Measurements from ENCODE around the gene MYO16. TPM values are rescaled to one million over a fixed set of nuclear protein-coding genes. Genes with fewer than 3 reads are reported as not detected.

MYO16 gene
- total and polyA plus RNA-seq, 9 donors, result 12.1 to 29.7 (median 16.4) TPM

DNA sequence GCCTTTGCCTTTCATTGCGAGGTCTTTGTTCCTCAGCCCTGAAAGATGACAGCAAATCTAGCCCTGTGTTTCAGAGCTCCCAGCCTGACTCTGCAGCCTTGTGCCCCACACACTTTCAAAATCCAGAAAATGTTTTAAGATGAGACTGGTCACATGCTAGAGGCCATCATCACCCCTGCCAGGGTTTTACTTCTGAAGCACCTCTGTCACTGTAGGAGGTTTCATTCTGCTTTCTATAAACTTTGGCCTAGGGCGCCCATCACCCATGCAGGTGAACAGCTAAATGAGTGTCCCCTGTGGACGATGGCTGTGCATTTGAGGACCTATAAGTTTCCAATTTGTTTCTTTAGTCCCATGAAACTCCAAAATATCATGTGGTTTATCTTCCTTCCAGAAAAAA, 574.2 kb downstream of the MYO16 start:
- DNase-seq, result no peak
- H3K4me3 ChIP-seq (ENCODE audit: low read length), result no peak overlapping the region
- WGBS (ENCODE audit: insufficient coverage), result 86% methylated on average over 3 of the region's 3 CpGs
- no peaks in the 10 kb centered on the region for H3K36me3 ChIP-seq (ENCODE audit: control insufficient read depth, insufficient read depth, low read length)
- H3K27me3 ChIP-seq (ENCODE audit: control insufficient read depth, insufficient read depth, low read length), result no peaks in the 10 kb centered on the region
- no peaks in the 10 kb centered on the region for H3K9me3 ChIP-seq (replicated peaks; ENCODE audit: control insufficient read depth, low read depth, low read length)
- H3K27ac ChIP-seq (ENCODE audit: low read length), result no peak overlapping the region
- no peaks in the 10 kb centered on the region for H3K4me1 ChIP-seq (ENCODE audit: control insufficient read depth, insufficient read depth, low read length)

GRCh38 chr13:109204252-109204651, 574.8 kb downstream of the MYO16 start:
- H3K9me3 ChIP-seq (replicated peaks; ENCODE audit: control insufficient read depth, low read depth, low read length), result no peaks in the 10 kb centered on the region
- no peak overlapping the region for H3K27ac ChIP-seq (ENCODE audit: low read length)
- H3K4me3 ChIP-seq (ENCODE audit: low read length), result no peak overlapping the region
- peak; percentile 41 for DNase-seq
- no CpG with 5 or more reads among the region's 2 CpGs for WGBS (ENCODE audit: insufficient coverage)
- H3K36me3 ChIP-seq (ENCODE audit: control insufficient read depth, insufficient read depth, low read length), result no peaks in the 10 kb centered on the region
- no peaks in the 10 kb centered on the region for H3K4me1 ChIP-seq (ENCODE audit: control insufficient read depth, insufficient read depth, low read length)
- no peaks in the 10 kb centered on the region for H3K27me3 ChIP-seq (ENCODE audit: control insufficient read depth, insufficient read depth, low read length)

DNA sequence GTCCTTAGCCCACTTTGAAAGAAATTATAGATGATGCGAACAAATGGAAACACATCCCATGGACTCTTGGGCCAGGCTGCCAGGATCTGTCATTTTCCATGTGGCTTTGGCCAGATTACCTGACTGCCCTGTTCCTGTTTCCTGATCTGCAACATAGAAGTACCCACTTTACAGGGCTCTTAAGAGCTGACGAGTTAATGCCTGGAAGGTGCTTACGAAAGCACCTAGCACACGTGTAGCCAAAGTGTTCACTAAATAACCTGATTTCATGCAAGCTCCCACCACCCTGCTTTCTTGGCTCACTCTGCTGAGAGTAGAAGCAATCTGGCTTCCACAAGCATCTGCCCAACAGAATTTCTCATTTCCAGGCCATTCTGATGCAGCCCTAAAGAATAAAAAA, 575.2 kb downstream of the MYO16 start:
- no peak for DNase-seq
- WGBS (ENCODE audit: insufficient coverage), result 74% methylated on average over 4 of the region's 4 CpGs
- H3K27ac ChIP-seq (ENCODE audit: low read length), result no peak overlapping the region

DNA sequence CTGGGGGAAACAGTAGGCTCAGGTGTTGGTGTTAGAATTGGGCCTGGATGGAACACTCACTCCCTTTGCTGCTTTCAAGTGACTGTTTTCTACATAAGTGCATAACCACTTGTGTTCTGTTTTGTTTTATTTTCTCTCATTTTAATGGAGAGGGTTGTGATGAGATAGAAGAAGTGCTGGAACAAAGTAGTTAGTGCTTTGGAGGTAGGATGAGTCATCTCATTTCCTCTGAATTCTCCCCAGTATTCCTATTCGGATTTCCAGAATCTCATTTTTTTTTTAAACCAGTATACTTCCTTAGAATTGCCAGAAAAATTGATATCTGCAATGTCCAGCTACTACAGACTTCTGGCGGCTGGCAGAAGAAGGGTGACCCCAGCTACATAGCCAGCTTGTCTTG, 575.9 kb downstream of the MYO16 start:
- Histone ChIP-seq H3K27me3 (ENCODE audit: control insufficient read depth, insufficient read depth, low read length) (no peaks in the 10 kb centered on the region), H3K4me1 (ENCODE audit: control insufficient read depth, insufficient read depth, low read length) (no peaks in the 10 kb centered on the region), H3K36me3 (ENCODE audit: control insufficient read depth, insufficient read depth, low read length) (no peaks in the 10 kb centered on the region), H3K27ac (ENCODE audit: low read length) (no peak overlapping the region), H3K9me3 (replicated peaks; ENCODE audit: control insufficient read depth, low read depth, low read length) (no peaks in the 10 kb centered on the region), H3K4me3 (ENCODE audit: low read length) (no peak overlapping the region)
- WGBS (ENCODE audit: insufficient coverage), result no CpG with 5 or more reads among the region's 2 CpGs
- DNase-seq, result no peak

More for the DNA sequence above, 575.2 kb downstream of the MYO16 start:
- no peaks in the 10 kb centered on the region for H3K27me3 ChIP-seq (ENCODE audit: control insufficient read depth, insufficient read depth, low read length)
- H3K4me1 ChIP-seq (ENCODE audit: control insufficient read depth, insufficient read depth, low read length), result no peaks in the 10 kb centered on the region
- no peak overlapping the region for H3K4me3 ChIP-seq (ENCODE audit: low read length)
- no peaks in the 10 kb centered on the region for H3K36me3 ChIP-seq (ENCODE audit: control insufficient read depth, insufficient read depth, low read length)
- no peaks in the 10 kb centered on the region for H3K9me3 ChIP-seq (replicated peaks; ENCODE audit: control insufficient read depth, low read depth, low read length)

- Histone ChIP-seq H3K27ac (ENCODE audit: low read length) (no peak overlapping the region), H3K27me3 (ENCODE audit: control insufficient read depth, insufficient read depth, low read length) (no peaks in the 10 kb centered on the region), H3K9me3 (replicated peaks; ENCODE audit: control insufficient read depth, low read depth, low read length) (no peaks in the 10 kb centered on the region), H3K4me3 (ENCODE audit: low read length) (no peak overlapping the region), H3K4me1 (ENCODE audit: control insufficient read depth, insufficient read depth, low read length) (no peaks in the 10 kb centered on the region), H3K36me3 (ENCODE audit: control insufficient read depth, insufficient read depth, low read length) (no peaks in the 10 kb centered on the region)
- DNase-seq, result no peak
- WGBS (ENCODE audit: insufficient coverage), result 0% methylated on average over 1 of the region's 7 CpGs
Observed at GRCh38 chr13:109206616-109207015, 577.2 kb downstream of the MYO16 start.

DNA sequence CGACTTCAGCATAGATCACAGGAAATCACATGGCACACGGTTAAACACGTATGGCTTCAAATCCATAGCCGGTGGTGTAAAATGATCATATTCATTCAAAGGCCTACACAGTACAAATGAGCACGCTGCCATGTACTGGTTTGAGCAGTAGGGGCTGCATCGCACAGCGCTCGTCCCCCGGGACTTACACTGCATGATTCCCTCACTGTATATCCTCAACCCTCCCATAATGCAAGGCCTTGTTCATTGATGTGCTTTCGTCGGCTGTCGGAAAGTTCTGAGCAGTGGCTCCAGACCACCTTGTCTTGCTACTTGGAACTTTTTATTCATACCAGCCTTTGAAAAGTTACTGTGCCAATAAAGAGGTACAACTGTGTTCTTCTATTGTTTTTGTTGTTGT, 578.2 kb downstream of the MYO16 start:
- no peaks in the 10 kb centered on the region for H3K4me1 ChIP-seq (ENCODE audit: control insufficient read depth, insufficient read depth, low read length)
- H3K27me3 ChIP-seq (ENCODE audit: control insufficient read depth, insufficient read depth, low read length), result no peaks in the 10 kb centered on the region
- H3K36me3 ChIP-seq (ENCODE audit: control insufficient read depth, insufficient read depth, low read length), result no peaks in the 10 kb centered on the region
- H3K4me3 ChIP-seq (ENCODE audit: low read length), result no peak overlapping the region
- DNase-seq, result no peak
- 94% methylated on average over 8 of the region's 12 CpGs for WGBS (ENCODE audit: insufficient coverage)
- H3K9me3 ChIP-seq (replicated peaks; ENCODE audit: control insufficient read depth, low read depth, low read length), result no peaks in the 10 kb centered on the region
- H3K27ac ChIP-seq (ENCODE audit: low read length), result no peak overlapping the region

DNA sequence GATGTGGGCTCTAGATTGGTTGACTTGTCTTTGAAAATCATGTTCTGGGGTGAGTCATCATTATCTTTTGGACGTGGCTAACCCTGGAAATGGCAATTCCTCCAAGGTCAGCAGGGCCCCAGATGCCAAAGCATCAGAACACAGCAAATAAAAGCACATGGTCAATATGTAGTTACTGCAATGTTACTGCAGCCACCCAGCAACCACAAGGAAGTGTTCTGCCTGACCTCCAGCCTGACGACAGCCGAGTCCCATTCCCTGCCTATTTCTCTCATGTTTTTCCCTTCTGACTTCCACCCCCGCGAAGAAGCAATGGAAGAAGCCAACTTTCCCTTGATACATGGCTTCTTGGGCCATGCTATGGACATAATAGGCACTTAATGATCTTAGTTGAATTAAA, 579.1 kb downstream of the MYO16 start:
- no peaks in the 10 kb centered on the region for H3K9me3 ChIP-seq (replicated peaks; ENCODE audit: control insufficient read depth, low read depth, low read length)
- DNase-seq, result no peak
- H3K36me3 ChIP-seq (ENCODE audit: control insufficient read depth, insufficient read depth, low read length), result no peaks in the 10 kb centered on the region
- no peak overlapping the region for H3K27ac ChIP-seq (ENCODE audit: low read length)
- no peak overlapping the region for H3K4me3 ChIP-seq (ENCODE audit: low read length)
- H3K4me1 ChIP-seq (ENCODE audit: control insufficient read depth, insufficient read depth, low read length), result no peaks in the 10 kb centered on the region
- H3K27me3 ChIP-seq (ENCODE audit: control insufficient read depth, insufficient read depth, low read length), result no peaks in the 10 kb centered on the region
- 76% methylated on average over 3 of the region's 5 CpGs for WGBS (ENCODE audit: insufficient coverage)

DNA sequence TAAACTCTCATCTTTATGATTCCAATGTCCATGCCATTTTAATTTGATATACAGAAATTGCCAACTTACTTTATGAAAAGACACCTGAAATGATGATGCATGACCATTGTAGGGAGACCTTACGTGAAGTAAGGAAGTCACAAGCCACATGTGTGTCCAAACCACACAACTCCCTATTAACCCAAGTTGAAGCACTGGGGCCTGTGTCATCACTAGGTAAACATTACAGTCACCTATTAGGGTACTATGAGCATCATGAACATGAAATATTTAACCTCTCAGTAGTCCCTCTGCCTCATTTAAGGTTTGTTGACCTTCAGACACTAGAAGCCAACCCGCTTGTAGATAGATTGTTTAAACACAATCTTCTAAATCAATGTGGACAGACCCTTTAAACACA, 580.1 kb downstream of the MYO16 start:
- no peak for DNase-seq
- H3K27me3 ChIP-seq (ENCODE audit: control insufficient read depth, insufficient read depth, low read length), result no peaks in the 10 kb centered on the region
- no CpG with 5 or more reads among the region's 2 CpGs for WGBS (ENCODE audit: insufficient coverage)
- H3K4me3 ChIP-seq (ENCODE audit: low read length), result no peak overlapping the region
- H3K4me1 ChIP-seq (ENCODE audit: control insufficient read depth, insufficient read depth, low read length), result no peaks in the 10 kb centered on the region
- H3K9me3 ChIP-seq (replicated peaks; ENCODE audit: control insufficient read depth, low read depth, low read length), result no peaks in the 10 kb centered on the region
- no peaks in the 10 kb centered on the region for H3K36me3 ChIP-seq (ENCODE audit: control insufficient read depth, insufficient read depth, low read length)
- H3K27ac ChIP-seq (ENCODE audit: low read length), result no peak overlapping the region

- WGBS (ENCODE audit: insufficient coverage), result 60% methylated on average over 1 of the region's 2 CpGs
- Histone ChIP-seq H3K27ac (ENCODE audit: low read length) (no peak overlapping the region), H3K27me3 (ENCODE audit: control insufficient read depth, insufficient read depth, low read length) (no peaks in the 10 kb centered on the region), H3K4me1 (ENCODE audit: control insufficient read depth, insufficient read depth, low read length) (no peaks in the 10 kb centered on the region), H3K9me3 (replicated peaks; ENCODE audit: control insufficient read depth, low read depth, low read length) (no peaks in the 10 kb centered on the region), H3K36me3 (ENCODE audit: control insufficient read depth, insufficient read depth, low read length) (no peaks in the 10 kb centered on the region), H3K4me3 (ENCODE audit: low read length) (no peak overlapping the region)
- DNase-seq, result peak; percentile 22
Observed at GRCh38 chr13:109211616-109212015, 582.2 kb downstream of the MYO16 start.

DNA sequence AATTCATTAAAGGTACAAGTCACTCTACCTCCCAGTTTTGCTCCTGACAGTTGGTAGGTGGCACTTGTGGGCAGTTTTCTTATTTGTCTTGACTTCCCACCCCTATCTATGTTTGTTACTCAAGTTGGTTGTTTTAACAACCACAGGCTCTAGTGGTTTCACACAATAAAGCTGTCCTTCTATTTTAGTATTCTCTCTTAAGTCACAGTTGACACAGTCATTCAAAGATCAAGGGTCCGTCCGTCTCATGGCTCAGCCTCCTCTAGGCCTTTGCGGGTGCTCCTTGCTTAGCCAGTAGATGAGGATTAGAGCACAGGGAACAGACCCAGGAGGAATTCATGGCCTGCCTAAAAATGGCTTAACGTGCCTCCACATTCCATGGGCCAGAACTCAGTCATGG, 583.2 kb downstream of the MYO16 start:
- WGBS (ENCODE audit: insufficient coverage), result 80% methylated on average over 1 of the region's 4 CpGs

GRCh38 chr13:109213714-109214113, 584.3 kb downstream of the MYO16 start:
- Histone ChIP-seq H3K27me3 (ENCODE audit: control insufficient read depth, insufficient read depth, low read length) (no peaks in the 10 kb centered on the region), H3K4me3 (ENCODE audit: low read length) (no peak overlapping the region), H3K9me3 (replicated peaks; ENCODE audit: control insufficient read depth, low read depth, low read length) (no peaks in the 10 kb centered on the region), H3K36me3 (ENCODE audit: control insufficient read depth, insufficient read depth, low read length) (no peaks in the 10 kb centered on the region), H3K4me1 (ENCODE audit: control insufficient read depth, insufficient read depth, low read length) (no peaks in the 10 kb centered on the region), H3K27ac (ENCODE audit: low read length) (no peak overlapping the region)
- DNase-seq, result no peak
- 83% methylated on average over 5 of the region's 5 CpGs for WGBS (ENCODE audit: insufficient coverage)

More for the DNA sequence above, 583.2 kb downstream of the MYO16 start:
- Histone ChIP-seq H3K9me3 (replicated peaks; ENCODE audit: control insufficient read depth, low read depth, low read length) (no peaks in the 10 kb centered on the region), H3K27me3 (ENCODE audit: control insufficient read depth, insufficient read depth, low read length) (no peaks in the 10 kb centered on the region), H3K36me3 (ENCODE audit: control insufficient read depth, insufficient read depth, low read length) (no peaks in the 10 kb centered on the region), H3K27ac (ENCODE audit: low read length) (no peak overlapping the region), H3K4me1 (ENCODE audit: control insufficient read depth, insufficient read depth, low read length) (no peaks in the 10 kb centered on the region), H3K4me3 (ENCODE audit: low read length) (no peak overlapping the region)
- DNase-seq, result no peak

All from muscle of leg (tissue), 11 donors.